HL-60 (cell line): ENCODE results near the gene FNDC3B.

Experiments
- SPI1 ChIP-seq: IDR thresholded peaks from 2 replicates; pipeline ENCODE4 v1.6.1; 2012; ENCODE audit warnings: low read depth, mild to moderate bottlenecking, borderline replicate concordance
- TF ChIP-seq, protein P1 (sequence below): IDR thresholded peaks from one replicate; pipeline ENCODE4 v1.5.1; 2011; ENCODE audit warnings: low read length, control low read depth, inconsistent platforms; ENCODE audit not compliant: insufficient read depth
- TF ChIP-seq, protein P2 (sequence below): IDR thresholded peaks from 2 replicates; pipeline ENCODE4 v1.6.1; 2012; ENCODE audit warnings: low read depth; ENCODE audit not compliant: insufficient replicate concordance

DNA sequence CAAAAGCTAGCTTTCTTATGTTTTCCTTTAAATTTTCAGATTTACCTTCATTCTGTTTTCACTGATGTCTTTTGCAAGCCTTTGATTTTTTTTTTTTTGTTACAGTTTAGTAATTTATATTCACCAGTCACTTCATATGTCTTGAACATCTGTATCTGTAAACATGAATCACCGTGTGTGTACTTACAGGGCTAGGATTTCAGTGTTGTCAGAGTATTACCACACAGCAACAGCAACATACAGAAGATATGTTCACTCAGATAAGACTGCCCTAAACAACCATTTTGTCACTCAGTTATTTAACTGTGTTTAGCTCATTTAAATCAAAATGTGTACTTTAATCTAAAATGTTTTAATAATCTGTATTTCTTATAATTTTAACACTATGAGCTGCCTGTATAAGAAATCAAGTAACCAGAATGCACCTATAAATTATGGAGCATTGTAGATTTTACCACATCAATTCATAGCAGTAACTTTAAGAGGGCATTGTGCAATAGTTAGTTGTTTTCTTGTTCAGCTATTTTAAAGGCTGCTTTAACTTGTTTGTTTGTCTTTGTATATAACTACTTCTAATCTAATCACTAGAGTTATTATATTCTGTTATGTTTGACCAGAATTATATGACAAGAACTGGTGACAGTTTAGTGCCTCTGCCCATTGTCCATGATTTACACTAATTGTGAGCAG, 358.5 kb downstream of the FNDC3B start:
- TF ChIP-seq, protein P1, sequence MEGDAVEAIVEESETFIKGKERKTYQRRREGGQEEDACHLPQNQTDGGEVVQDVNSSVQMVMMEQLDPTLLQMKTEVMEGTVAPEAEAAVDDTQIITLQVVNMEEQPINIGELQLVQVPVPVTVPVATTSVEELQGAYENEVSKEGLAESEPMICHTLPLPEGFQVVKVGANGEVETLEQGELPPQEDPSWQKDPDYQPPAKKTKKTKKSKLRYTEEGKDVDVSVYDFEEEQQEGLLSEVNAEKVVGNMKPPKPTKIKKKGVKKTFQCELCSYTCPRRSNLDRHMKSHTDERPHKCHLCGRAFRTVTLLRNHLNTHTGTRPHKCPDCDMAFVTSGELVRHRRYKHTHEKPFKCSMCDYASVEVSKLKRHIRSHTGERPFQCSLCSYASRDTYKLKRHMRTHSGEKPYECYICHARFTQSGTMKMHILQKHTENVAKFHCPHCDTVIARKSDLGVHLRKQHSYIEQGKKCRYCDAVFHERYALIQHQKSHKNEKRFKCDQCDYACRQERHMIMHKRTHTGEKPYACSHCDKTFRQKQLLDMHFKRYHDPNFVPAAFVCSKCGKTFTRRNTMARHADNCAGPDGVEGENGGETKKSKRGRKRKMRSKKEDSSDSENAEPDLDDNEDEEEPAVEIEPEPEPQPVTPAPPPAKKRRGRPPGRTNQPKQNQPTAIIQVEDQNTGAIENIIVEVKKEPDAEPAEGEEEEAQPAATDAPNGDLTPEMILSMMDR = no peak
- TF ChIP-seq SPI1 = no peak
- TF ChIP-seq, protein P2, sequence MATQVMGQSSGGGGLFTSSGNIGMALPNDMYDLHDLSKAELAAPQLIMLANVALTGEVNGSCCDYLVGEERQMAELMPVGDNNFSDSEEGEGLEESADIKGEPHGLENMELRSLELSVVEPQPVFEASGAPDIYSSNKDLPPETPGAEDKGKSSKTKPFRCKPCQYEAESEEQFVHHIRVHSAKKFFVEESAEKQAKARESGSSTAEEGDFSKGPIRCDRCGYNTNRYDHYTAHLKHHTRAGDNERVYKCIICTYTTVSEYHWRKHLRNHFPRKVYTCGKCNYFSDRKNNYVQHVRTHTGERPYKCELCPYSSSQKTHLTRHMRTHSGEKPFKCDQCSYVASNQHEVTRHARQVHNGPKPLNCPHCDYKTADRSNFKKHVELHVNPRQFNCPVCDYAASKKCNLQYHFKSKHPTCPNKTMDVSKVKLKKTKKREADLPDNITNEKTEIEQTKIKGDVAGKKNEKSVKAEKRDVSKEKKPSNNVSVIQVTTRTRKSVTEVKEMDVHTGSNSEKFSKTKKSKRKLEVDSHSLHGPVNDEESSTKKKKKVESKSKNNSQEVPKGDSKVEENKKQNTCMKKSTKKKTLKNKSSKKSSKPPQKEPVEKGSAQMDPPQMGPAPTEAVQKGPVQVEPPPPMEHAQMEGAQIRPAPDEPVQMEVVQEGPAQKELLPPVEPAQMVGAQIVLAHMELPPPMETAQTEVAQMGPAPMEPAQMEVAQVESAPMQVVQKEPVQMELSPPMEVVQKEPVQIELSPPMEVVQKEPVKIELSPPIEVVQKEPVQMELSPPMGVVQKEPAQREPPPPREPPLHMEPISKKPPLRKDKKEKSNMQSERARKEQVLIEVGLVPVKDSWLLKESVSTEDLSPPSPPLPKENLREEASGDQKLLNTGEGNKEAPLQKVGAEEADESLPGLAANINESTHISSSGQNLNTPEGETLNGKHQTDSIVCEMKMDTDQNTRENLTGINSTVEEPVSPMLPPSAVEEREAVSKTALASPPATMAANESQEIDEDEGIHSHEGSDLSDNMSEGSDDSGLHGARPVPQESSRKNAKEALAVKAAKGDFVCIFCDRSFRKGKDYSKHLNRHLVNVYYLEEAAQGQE = no peak
